Type B pancreatic cell (in vitro differentiated cells): ENCODE results near the gene OST4. TPM values are rescaled to one million over a fixed set of nuclear protein-coding genes. Genes with fewer than 3 reads are reported as not detected.

ENCODE experiments used
- DNase-seq: peaks from one replicate; pipeline ENCODE4 v3.0.0; 2021; ENCODE audit warnings: mixed read lengths; ENCODE audit not compliant: unreplicated experiment; ENCODE audit errors: extremely low spot score
- H3K27ac Mint-ChIP-seq: 2 replicates; pipeline ENCODE4 v1.8.0; 2021; ENCODE audit warnings: mild to moderate bottlenecking, mixed read lengths
- H3K27me3 Mint-ChIP-seq: 2 replicates; pipeline ENCODE4 v1.8.0; 2021; ENCODE audit warnings: mixed read lengths
- H3K36me3 Mint-ChIP-seq: 2 replicates; pipeline ENCODE4 v1.8.0; 2021; ENCODE audit warnings: mixed read lengths
- H3K4me1 Mint-ChIP-seq: one replicate; pipeline ENCODE4 v1.8.0; 2021; ENCODE audit warnings: mixed read lengths; ENCODE audit not compliant: unreplicated experiment
- H3K4me3 Mint-ChIP-seq: 2 replicates; pipeline ENCODE4 v1.8.0; 2021; ENCODE audit warnings: mild to moderate bottlenecking, mixed read lengths
- H3K9me3 Mint-ChIP-seq: 2 replicates; pipeline ENCODE4 v1.8.0; 2021; ENCODE audit warnings: mixed read lengths
- CTCF ChIP-seq: fragments of 200-600 bp; sonication (generic); conservative IDR thresholded peaks from 2 replicates; pipeline ENCODE4 v1.5.0; 2021; ENCODE audit warnings: antibody characterized with exemption, mild to moderate bottlenecking
- total RNA-seq: library from RNA; stranded (reverse); gene quantifications from 2 replicates; pipeline ENCODE4 v1.2.1, GENCODE V29; 2021; ENCODE audit warnings: low replicate concordance

Gene OST4
- total RNA-seq, 1 donor from 2014 or later, result 298 TPM

- H3K4me3 Mint-ChIP-seq, result peak overlapping the region; percentile 96
- peaks cover 23% of the 10 kb centered on the region for H3K4me1 Mint-ChIP-seq
- no peaks in the 10 kb centered on the region for H3K27me3 Mint-ChIP-seq
- H3K27ac Mint-ChIP-seq, result peak overlapping the region; percentile 71
- no peak for DNase-seq
- no peaks in the 10 kb centered on the region for H3K9me3 Mint-ChIP-seq
- peak; percentile 5 for TF ChIP-seq CTCF
- H3K36me3 Mint-ChIP-seq, result peaks cover 19% of the 10 kb centered on the region
Observed at GRCh38 chr2:27033253-27033852, 38.1 kb downstream of the OST4 start.

- H3K4me1 Mint-ChIP-seq, result peaks cover 23% of the 10 kb centered on the region
Observed at GRCh38 chr2:27032495-27033252, 38.8 kb downstream of the OST4 start, which contains the start of gene TMEM214. TMEM214 (plus strand) TSS chr2:27032965; CDS start chr2:27033016, 51 bp downstream.

DNA sequence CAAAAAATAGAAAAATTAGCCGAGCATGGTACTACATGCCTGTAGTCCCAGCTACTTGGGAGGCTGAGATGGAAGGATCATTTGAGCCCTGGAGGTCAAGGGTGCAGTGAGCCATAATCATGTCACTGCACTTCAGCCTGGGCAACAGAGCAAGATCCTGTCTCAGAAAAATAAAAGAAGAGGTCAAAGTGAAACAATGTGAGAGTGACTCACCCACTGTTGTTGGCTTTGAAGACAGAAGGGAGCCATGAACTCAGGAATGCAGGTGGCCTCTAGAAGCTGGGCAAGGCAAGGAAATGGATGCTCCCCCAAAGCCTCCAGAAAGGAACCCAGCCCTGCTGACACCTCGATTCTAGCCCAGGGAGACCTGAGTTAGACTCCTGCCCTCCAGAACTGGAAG lies 42.4 kb downstream of the OST4 start:
- Mint-ChIP-seq H3K27me3 (no peaks in the 10 kb centered on the region), H3K36me3 (peaks cover 11% of the 10 kb centered on the region), H3K9me3 (no peaks in the 10 kb centered on the region), H3K4me1 (peaks cover 18% of the 10 kb centered on the region), H3K27ac (no peak overlapping the region), H3K4me3 (no peak overlapping the region)
- DNase-seq, result no peak
- no peak for TF ChIP-seq CTCF

More at GRCh38 chr2:27032495-27033252, 38.8 kb downstream of the OST4 start, which contains the start of gene TMEM214:
- DNase-seq, result peak; percentile 91
- Mint-ChIP-seq H3K27ac (peak within 1 kb of the TSS; percentile 80), H3K36me3 (peaks cover 19% of the 10 kb centered on the region), H3K27me3 (no peaks in the 10 kb centered on the region), H3K9me3 (no peaks in the 10 kb centered on the region), H3K4me3 (peak within 1 kb of the TSS; percentile 96)
- TF ChIP-seq CTCF, result peak; percentile 53

DNA sequence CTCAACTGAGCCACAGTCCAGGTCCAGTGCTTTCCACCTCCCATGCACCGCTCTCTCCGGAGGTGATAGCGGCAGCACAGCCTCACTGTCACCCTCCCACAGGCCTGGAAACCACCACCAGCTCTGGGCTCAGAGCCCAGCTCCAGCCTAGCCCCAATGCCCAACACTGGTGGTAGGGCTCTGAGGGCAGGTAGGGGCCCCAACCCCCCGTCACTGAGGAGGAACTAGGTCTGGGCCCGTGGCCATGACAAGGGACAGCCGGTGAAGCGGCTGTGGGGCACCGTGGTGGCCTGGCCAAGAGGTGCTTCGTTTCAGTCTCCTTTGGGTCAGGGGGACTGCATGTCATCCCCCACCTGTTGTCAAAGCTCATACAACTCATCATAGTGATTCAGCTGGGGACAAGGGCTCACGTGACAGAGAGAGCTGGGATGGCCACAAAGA lies 44.2 kb downstream of the OST4 start:
- no peak overlapping the region for H3K27ac Mint-ChIP-seq
- DNase-seq, result no peak
- no peaks in the 10 kb centered on the region for H3K9me3 Mint-ChIP-seq
- no peaks in the 10 kb centered on the region for H3K27me3 Mint-ChIP-seq
- no peak overlapping the region for H3K4me3 Mint-ChIP-seq
- peaks cover 9% of the 10 kb centered on the region for H3K4me1 Mint-ChIP-seq
- TF ChIP-seq CTCF, result no peak
- peaks cover 11% of the 10 kb centered on the region for H3K36me3 Mint-ChIP-seq

- Mint-ChIP-seq H3K27me3 (no peaks in the 10 kb centered on the region), H3K36me3 (peaks cover 7% of the 10 kb centered on the region), H3K9me3 (no peaks in the 10 kb centered on the region), H3K27ac (no peak overlapping the region), H3K4me1 (peaks cover 12% of the 10 kb centered on the region), H3K4me3 (no peak overlapping the region)
- DNase-seq, result no peak
- TF ChIP-seq CTCF, result no peak
Observed at GRCh38 chr2:27025861-27026851, 45.3 kb downstream of the OST4 start.
